Femur (tissue), 1 donor: ENCODE measurements around the gene OTOGL.
A peak's percentile ranks its signal among the peaks of the same experiment; 100 is the strongest.
"Not testable (repeated sequence)": the region's sequence is repeated elsewhere in the genome, so short reads cannot be mapped to it uniquely, and the experiment has no call there.

Experiments
- DNase-seq: peaks from one replicate; pipeline ENCODE4 v3.0.0-alpha.2; 2017

Gene OTOGL, protein sequence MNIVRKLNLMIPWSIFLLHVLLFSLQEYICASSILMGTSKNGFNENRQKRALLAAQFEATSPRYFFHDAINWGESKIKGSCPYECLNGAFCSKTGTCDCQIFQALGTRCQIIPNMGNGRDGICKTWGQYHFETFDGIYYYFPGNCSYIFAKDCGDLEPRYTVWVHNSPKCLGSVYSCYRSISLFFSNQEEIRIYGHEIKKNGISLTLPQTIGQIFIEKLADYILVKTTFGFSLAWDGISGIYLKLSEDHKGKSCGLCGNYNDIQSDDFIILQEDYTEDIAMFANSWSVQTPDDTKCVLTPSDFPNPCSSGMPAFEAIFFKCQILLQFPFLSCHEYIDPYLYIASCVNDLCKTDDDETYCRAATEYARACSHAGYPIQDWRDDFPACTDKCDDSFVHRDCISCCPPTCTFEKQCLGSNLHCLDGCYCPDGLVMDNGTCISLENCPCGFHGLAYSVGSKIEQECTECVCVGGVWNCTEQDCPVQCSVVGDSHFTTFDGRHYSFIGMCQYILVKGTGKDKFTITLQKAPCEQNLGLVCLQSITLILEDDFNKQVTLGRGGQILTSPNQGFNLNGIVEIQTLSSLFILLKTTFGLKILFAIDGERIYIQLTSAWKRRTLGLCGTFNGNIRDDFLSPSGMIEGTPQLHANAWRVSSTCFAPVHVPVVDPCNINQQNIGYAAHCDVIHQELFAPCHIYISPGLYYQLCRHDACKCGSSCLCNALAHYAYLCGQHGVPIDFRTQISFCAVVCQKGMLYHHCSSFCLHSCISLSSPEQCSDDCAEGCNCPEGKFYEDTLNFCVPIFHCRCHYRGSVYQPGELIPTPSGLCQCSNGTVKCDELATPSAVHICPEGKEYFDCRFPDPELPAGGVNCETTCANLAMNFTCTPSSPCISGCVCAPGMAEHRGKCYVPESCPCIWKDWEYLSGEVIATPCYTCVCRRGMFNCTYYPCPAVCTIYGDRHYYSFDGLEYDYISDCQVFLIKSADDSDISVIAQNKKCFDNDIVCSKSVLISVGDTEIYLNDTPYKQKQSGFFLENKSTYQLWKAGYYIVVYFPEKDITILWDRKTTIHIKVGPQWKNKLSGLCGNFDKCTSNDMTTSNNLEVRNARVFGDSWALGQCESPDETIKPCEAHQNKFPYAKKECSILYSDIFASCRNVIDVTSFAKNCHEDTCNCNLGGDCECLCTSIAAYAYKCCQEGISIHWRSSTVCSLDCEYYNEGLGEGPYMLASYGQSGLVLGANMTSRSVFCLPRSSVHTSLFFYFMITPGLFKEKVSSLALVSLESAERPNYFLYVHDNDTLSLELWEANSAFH (N-terminal part only)

DNA sequence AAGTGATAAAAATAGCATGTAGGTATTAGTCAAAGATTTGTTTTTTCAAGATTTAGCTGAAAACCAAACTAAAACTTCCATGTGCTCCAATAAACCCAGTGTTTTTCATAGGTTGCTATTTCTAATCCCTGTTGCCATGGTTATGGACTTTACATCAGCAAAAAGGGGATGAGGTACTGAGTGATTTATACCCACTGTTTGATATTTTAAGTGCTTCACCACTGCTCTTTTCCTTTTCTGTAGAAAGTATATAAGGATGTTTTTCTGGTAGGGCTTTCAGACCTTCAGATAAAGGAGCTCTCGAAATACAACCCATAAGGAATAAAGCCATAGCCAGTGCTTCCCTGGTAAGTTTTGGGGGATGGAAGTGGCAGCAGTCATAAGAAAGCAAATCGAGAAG lies at the start of gene OTOGL:
OTOGL (plus strand) TSS at position 279 of the 400 bp plus-strand sequence. CDS start 109,895 bp downstream, outside the sequence.
- no peak for DNase-seq

DNA sequence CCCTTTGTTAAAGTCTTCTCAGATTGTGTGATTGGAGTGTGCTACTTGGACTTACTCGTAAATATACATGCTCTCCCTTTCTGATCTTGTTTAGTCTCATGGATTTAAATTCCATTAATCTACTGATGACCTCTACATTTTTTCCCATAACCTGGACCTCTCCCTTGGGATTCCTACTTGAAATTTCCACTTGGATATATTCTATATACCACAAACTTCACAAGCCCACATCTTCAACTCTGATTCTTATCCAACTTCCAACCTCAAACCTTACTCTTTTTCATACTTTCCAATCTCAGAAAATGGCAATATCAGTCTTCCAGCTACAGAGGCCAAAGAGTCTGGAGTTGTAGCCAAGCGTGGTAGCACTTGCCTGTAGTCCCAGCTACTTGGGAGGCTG lies 49.1 kb upstream of the OTOGL start:
- no peak for DNase-seq

DNA sequence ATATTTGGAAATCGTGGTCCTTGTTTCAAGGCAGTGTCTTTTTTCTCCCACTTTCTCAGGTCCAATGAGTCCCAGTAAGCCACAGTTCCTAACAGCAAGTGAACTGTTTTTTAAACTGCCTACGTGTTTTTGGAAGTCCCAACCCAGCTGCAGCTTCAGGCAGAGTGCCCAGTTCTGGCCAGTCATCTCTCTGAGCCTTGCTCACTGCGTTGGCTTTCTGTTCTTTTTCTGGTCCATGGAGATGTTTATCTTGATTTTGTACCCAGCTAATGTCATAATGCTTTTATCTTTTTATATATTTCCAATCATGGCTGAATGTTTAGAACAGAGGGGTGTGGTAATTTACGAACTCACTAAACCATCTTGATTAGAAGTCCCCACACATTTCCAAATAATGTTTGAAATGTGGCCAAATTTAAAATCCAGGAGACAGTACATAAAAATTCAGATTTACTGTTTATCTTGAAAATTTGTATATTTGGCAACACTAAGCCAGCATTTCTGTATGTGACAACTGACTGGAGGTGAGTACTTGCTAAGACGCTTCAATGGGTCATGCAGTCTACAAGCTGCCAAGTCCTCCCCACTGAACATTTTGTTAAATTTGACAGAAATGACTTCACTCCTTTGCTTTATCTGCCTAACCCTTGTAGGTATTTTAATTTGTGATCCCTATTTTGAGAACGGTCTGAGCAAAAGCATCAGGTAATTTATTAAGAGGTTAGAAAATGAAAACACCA lies 46.1 kb upstream of the OTOGL start:
- DNase-seq, result peak; percentile 50

DNA sequence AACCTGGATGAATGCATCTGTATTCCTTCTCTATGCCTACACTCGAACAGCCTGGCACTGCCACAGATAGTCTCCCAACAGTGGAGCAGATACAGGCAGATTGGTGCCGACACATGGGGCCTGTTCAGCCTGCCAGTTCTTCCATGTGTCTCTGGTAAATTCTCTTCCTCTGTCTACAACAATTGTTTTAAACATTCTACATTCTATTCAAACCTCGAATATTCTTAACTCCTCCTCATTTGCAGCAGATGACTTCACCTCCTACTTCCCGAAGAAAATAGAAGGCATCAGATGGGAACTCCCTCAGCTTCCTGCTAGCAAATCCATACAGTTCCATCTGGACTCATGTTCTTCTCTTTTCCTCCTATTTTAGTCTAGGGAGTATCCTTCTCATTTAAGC lies 43.1 kb upstream of the OTOGL start:
- DNase-seq, result no peak

DNA sequence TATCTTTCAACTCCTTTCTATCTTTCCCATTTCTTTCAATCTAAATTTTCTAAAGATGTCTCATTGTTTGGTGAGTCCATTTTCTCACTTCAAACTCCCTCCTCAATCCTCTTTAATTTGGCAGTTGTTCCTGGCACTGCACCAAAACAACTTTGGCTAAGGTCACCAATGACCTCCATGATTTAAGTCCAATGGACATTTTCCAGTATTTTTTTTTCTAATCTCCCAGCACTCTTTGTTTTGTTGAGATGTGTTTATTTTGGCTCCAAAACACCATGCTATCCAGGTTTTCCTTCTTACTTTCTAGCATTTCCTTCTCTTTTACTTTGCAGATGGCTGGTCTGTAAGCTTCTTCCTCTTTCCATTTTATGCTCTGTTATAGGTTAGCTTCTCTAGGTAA lies 42.5 kb upstream of the OTOGL start:
- DNase-seq, result no peak

DNA sequence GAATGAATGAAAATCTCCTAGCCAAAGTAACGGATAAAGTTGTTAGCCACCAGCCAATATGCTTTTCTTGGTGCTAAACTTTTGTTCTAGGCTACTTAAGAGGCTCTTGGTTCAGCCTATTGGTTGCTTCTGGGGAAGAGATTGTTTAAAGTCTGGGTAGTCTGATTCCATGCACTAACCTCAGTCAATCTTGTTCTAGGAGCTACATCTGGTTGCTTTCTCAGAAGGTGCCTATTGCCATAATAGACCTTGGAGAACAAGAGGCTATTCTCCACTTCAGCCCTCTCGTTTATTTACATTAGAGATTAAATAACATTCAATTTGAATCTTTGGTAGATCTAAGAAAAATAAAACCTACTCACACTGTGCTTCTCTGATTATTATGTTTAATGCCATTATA lies 40.8 kb upstream of the OTOGL start:
- DNase-seq, result no peak

DNA sequence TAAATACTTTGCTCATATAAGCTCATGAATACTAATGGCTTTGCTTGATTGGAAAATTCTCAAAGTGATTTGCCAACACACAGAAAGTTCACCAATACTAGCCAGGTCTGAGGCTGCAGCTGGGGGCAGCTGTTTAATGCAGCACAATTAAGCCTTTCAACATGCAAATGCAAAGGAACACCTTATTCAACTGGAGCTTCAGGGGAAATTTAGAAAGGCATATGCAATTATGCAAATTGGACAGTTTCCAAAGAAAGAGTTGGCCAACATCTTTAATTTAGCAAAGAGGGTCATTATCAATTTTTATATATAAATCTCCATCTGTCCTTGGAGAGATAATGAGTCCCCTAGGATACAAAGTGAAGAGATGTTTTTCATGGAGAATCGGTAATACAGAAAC lies 40.2 kb upstream of the OTOGL start:
- DNase-seq, result no peak

DNA sequence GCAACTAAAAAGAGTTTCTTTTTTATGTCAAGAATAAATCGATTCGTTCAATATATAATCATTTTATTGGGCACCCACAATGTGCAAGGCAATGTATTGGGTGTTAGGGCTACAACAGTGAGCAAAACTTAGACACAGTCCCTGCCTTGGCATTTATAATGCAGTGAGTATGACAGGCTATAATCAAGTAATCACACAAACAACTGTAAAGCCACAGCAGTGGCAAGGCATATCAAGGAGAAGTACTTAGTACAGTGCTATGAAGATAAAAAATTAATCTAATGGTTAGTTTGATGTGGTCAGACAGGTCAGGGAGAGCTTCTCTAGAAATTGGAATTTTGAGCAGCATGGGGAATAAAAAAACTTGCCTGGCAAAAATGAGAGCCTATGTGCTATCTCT lies 39.5 kb upstream of the OTOGL start:
- DNase-seq, result no peak

DNA sequence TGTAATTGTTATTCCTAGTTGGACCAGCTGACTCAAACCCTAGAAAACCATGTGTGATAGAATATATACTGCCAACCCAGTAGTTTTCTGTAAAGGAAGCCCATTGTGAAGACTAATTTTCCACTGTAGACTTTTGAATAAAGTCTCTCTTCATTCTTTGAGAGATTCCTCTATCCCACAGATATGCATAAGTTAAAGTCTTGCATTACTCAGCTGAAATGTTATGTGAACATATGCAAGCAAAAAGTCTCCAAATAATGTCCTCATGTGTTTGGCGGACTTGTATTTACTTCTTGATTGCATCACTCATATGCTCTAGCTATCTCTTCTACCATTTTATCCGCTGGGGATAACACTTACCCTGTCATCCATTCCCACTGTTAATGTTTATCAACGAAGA lies 35.1 kb upstream of the OTOGL start:
- DNase-seq, result no peak

DNA sequence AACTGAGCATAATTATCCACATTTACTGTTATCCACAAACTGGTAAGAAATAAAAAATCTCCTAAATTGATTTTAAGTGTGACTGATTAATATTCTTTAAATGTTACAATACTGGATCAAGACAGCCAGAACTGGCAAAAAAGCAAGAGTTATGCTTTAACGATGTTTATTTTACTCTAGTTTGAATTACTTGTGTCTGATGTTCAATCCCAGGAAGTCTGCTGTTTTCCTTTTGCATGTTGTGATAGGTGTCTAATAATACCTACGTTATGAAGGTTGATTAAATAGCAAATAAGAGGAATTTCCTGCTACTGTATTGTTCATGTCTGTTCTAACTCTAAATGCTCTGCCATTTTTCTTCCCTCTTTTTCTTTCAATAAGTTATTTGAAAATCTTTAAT lies 34.4 kb upstream of the OTOGL start:
- DNase-seq, result no peak

DNA sequence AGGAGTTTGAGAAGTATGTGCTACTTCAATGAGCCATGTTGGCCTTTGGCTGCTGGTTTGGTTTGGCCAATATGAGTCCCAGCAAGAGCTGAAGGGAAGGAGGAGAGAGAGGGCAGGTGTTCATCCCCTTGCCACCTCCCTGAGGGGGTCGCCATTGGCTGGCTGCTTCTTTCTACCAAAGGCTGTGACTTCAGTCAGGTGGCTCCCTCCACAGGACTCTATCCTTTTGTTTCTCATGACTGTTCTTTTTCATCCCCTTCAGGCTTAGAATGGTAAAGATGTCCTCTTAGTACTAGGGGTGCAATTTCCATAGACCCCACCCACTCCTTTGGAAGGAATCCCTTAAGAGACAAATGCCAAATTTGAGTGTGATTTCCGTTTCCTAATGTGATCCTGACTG lies 31.2 kb upstream of the OTOGL start:
- no peak for DNase-seq

DNA sequence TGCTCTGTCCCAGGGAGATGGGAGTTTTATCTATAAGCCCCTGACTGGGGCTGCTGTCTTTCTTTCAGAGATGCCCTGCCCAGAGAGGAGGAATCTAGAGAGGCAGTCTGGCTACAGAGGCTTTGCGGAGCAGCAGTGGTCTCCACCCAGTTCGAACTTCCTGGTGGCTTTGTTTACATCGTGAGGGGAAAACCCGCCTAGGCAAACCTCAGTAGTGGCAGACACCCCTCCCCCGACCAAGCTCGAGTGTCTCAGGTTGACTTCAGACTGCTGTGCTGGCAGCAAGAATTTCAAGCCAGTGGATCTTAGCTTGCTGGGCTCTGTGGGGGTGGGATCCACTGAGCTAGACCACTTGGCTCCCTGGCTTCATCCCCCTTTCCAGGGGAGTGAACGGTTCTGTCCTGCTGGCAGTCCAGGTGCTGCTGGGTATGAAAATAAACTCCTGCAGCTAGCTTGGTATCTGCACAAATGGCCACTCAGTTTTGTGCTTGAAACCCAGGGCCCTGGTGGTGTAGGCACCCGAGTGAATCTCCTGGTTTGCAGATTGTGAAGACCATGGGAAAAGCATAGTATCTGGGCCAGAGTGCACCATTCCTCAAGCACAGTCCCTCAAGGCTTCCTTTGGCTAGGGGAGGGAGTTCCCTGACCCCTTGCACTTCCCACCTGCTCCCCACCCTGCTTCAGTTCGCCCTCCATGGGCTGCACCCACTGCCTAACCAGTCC lies 15.3 kb upstream of the OTOGL start:
- DNase-seq, result not testable (repeated sequence)

DNA sequence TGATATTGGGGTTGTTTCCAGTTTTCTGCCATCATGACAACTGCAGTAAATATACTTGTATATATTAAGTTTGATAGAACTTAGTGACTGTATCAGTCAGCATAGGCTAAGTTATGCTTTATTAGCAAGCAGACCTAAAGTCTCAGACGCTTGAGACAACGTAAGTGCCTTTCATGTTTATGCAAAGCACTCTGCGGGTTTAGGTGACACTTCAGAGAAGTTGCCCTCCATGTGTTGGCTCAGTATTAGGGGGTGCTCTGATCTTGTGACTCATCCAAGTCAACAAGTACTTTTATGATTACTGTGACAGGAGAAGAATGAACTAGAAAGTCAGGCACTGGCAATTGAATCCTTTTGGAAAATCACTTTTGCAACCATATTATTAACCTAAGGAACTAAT lies 13.3 kb upstream of the OTOGL start:
- DNase-seq, result no peak

DNA sequence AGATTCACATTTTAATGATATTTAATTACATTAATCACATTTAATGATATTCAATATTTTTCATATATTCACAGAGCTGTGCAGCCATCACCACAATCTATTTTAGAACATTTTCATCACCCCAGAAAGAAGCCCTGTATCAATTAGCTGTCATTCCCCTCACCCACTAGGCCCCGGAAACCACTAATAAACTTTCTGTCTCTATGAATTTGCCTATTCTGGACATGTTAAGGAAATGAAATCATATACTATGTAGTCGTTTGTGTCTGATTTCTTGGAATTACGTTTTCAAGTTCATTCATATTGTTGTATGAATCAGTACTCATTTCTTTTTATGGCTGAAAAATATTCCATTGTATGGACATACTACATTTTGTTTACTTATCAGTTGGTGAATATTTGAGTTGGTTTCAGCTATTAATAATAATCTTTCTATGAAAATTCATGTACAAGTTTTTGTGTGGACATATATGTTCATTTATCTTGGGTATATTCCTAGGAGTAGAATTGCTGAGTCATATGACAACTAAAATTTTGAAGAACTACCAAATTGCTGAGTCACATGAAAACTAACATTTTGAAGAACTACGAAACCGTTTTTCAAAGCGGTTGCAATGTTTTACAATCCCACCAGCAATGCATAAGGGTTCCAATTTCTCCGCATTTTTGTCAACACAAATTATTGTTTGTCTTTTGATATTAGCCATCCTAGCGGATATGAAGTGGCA lies 11.7 kb upstream of the OTOGL start:
- no peak for DNase-seq

DNA sequence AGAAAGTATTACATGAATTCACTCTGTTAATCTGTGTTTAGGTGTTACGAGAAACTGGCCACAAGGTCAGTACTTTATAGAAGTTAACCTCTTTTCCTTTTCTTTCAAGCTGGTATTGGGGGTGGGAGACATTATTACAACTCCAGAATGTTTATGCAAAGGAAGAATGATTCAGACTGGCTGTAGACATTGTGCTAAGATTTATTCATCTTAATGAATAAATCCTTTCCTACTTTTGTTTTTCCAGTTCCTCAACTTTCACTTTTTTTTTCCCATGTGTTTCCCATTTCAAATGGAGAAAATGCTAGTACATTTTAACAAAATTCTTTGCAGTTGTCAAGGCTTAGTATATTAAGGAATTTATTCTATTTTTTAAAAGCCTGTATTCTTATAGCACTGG lies 1.3 kb downstream of the OTOGL start:
- no peak for DNase-seq

DNA sequence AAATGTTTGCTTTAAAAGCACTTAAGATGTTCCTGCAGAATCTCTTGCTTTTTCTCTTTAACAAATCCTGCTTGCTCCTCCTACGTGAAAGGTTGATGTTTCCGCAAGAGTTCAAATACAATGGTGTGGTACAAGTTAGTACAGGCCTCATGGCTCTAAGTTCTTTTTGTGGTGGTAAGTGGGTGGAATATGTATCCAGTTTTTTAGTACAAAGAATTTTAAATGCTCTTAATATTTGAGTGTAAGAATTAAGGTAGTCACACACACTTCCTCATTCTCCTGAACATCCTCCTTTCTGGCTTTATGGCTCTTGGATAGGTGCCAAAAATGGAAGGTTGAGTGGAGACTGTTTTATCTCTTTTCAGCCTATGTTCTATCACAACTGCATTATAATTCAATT lies 1.8 kb downstream of the OTOGL start:
- no peak for DNase-seq

DNA sequence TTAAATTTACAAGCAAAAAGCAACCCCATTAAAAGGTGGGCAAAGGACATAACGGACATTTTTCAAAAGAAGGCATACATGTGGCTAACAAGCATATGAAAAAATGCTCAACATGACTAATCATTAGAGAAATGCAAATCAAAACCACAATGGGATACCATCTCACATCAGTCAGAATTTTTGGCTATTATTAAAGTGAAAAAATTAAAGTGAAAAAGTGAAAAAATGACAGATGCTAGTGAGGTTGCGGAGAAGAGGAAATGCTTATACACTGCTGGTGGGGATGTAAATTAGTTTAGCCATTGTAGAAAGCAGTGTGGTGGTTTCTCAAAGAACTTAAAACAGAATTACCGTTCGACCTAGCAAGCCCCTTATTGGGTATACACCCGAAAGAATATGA lies 7.9 kb downstream of the OTOGL start:
- DNase-seq, result no peak

DNA sequence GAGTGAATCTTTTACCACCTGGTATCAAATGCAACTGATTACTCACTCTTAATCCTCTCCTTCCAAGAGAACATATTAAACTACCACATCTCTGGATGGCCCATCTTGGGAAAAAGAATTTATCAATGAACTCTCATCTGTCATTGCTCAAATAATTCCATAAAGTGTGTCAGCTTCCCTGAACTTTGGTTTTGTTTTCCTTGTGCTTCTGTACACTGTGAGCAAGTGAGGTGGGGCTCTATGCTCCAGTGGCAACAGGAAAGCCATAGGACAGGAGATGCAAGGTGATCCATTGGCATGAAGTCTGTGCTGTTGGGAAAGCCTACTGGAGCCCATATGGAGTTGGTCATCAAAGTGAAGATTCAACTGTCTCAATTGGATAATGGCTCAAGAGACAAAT lies 17.4 kb downstream of the OTOGL start:
- DNase-seq, result no peak

DNA sequence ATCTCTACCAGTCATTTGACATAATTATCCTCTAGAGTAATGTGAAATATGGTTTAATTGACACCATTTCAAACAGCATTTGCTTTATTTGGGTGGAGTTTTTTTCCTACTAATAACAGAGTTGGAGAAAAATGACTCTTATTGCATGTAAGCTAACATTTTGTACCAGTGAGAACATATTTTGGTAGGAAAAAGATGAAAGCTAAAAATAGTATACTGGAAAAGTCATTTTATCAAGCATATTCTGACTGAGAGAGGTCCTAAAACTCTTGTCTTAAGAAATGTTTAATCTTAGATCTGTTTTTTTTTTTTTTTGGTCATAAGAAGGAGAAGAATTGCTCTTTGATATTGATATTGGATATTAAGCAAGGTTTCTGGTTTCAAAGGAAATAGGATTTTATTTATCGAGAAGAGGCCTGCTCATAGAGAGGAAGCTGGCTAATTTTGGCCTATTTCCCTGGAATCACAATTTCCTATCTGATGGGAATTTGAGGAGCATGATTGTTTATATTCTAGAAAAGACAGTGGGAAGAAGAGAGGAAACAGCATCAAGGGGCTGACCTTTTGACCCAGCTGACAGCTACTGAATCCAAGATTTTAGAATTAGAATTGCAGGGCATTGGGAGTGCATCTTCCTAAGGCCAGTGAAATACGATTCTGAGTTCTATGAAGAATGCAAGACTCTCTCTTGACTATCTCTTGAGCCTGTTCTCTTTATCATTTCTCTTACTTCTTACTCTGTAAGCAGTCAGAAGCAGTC lies 19.4 kb downstream of the OTOGL start:
- no peak for DNase-seq

DNA sequence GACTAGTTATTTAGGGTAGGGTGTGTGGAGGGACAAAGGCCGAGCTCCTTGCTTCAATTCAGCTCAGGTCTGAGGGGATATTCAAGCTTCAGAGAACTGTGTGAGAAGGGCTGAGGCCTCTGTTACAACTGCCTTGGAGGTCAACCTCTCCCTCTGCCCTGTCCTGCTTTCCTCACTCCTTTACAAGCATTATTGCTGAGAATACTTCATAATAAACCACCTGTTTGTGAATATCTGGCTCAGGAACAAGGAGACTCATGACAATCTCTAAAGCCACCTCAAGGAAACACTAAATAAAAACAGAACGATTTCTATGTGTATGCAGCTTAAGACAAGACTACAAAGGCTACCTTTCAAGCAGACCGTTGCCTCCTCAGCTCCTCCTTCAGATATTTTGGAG lies 21.7 kb downstream of the OTOGL start:
- DNase-seq, result no peak
